Kidney (tissue), 14 donors: ENCODE results near the gene NT5DC4. TPM values are rescaled to one million over a fixed set of nuclear protein-coding genes. Genes with fewer than 3 reads are reported as not detected.

Experiments
- DNase-seq, 5 donors: peaks; one replicate each; pipeline ENCODE4 v3.0.0-alpha.2; 2013 to 2020
- FAIRE-seq: peaks from 2 replicates; lab custom pipeline; 2012; peaks lifted over from hg19 to GRCh38; lab: Jason Lieb, UNC
- H3K27ac ChIP-seq, 2 donors: one replicate each; pipeline ENCODE4 v1.7.0; 2013; ENCODE audit warnings: low read depth in 2 of 2, low read length in 2 of 2, inconsistent platforms in 1 of 2
- H3K27me3 ChIP-seq: one replicate; pipeline ENCODE4 v1.7.1; 2013; ENCODE audit warnings: low read length, inconsistent platforms; ENCODE audit not compliant: control insufficient read depth, insufficient read depth
- H3K36me3 ChIP-seq, 3 donors: one replicate each; pipeline versions ENCODE4 v1.7.0 to v1.7.1; 2013; ENCODE audit warnings: low read length in 3 of 3, control low read depth in 1 of 3, inconsistent platforms in 1 of 3; ENCODE audit not compliant: insufficient read depth in 3 of 3, control insufficient read depth in 2 of 3
- H3K4me1 ChIP-seq, 3 donors: one replicate each; pipeline versions ENCODE4 v1.7.0 to v1.7.1; 2013; ENCODE audit warnings: low read length in 3 of 3, inconsistent platforms in 1 of 3, low read depth in 1 of 3; ENCODE audit not compliant: control insufficient read depth in 2 of 3, insufficient read depth in 2 of 3
- H3K4me3 ChIP-seq, 3 donors: one replicate each; pipeline versions ENCODE4 v1.7.0 to v1.8.1; 2013; ENCODE audit warnings: low read length in 3 of 3, control low read depth in 1 of 3, inconsistent platforms in 1 of 3
- H3K9ac ChIP-seq, 3 donors: one replicate each; pipeline versions ENCODE4 v1.7.0 to v1.7.1; 2013; ENCODE audit warnings: low read length in 3 of 3, control low read depth in 1 of 3, inconsistent platforms in 1 of 3
- H3K9me3 ChIP-seq, 3 donors: one replicate each; pipeline versions ENCODE4 v1.7.0 to v1.7.1; 2013; ENCODE audit warnings: low read length in 3 of 3, control low read depth in 1 of 3, inconsistent platforms in 1 of 3; ENCODE audit not compliant: control insufficient read depth in 2 of 3, insufficient read depth in 1 of 3
- intact Hi-C: fragments of 100-400 bp; cut with DNase I; formaldehyde crosslinking; loops from one replicate; pipeline ENCODE4 v1.11.1; 2022
- polyA plus RNA-seq: library from polyadenylated mRNA; stranded (reverse); fragments of 350-450 nt; fragmentation: Illumina TruSeq; extraction: RNeasy Lipid Tissue Mini Kit (QIAGEN cat#74804); gene quantifications from one replicate; pipeline ENCODE4 v1.2.3, GENCODE V29; 2014; ENCODE audit warnings: low read depth, low replicate concordance; ENCODE audit not compliant: insufficient read depth
- total RNA-seq: library from RNA; stranded (reverse); fragmentation: NEBNext Ultra II Directional; extraction: Animal tissue kit (Norgen Biotek cat#: 25700); gene quantifications from one replicate; pipeline ENCODE4 v1.2.1, GENCODE V29; 2021
- TF ChIP-seq, protein P1 (sequence below): IDR thresholded peaks from 3 replicates; pipeline ENCODE4 v1.5.1; 2012; ENCODE audit warnings: mild to moderate bottlenecking, moderate library complexity, borderline replicate concordance; ENCODE audit not compliant: insufficient read depth; ENCODE audit errors: extremely low read depth
- donor health status: control.
- donor health status: control.
- donor health status: control.
- donor health status: control.
- donor health status: control.
- donor health status: DM: yes; HTN: yes; CAD: no.
- donor health status: Normal renal cell carcinoma (clear cell type).

NT5DC4 gene
- total and polyA plus RNA-seq, 2 donors from 2014 or later = not detected

- no peak within 1 kb of the TSS for H3K27ac ChIP-seq
- peak within 1 kb of the TSS; percentile 54 to 79 (median 66) for H3K4me3 ChIP-seq
- peaks cover 0 to 2% (median 0%) of the 10 kb centered on the region in 3 donors for H3K4me1 ChIP-seq
- TF ChIP-seq, protein P1, sequence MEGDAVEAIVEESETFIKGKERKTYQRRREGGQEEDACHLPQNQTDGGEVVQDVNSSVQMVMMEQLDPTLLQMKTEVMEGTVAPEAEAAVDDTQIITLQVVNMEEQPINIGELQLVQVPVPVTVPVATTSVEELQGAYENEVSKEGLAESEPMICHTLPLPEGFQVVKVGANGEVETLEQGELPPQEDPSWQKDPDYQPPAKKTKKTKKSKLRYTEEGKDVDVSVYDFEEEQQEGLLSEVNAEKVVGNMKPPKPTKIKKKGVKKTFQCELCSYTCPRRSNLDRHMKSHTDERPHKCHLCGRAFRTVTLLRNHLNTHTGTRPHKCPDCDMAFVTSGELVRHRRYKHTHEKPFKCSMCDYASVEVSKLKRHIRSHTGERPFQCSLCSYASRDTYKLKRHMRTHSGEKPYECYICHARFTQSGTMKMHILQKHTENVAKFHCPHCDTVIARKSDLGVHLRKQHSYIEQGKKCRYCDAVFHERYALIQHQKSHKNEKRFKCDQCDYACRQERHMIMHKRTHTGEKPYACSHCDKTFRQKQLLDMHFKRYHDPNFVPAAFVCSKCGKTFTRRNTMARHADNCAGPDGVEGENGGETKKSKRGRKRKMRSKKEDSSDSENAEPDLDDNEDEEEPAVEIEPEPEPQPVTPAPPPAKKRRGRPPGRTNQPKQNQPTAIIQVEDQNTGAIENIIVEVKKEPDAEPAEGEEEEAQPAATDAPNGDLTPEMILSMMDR = no peak
- peak; percentile 80 for FAIRE-seq
- no peaks in the 10 kb centered on the region for H3K9me3 ChIP-seq
- intact Hi-C loops = no loop called here
- no peaks in the 10 kb centered on the region for H3K36me3 ChIP-seq
- H3K27me3 ChIP-seq = no peaks in the 10 kb centered on the region
- H3K9ac ChIP-seq = peak within 1 kb of the TSS in 2 of 3 donors; percentile 36 to 38
- DNase-seq = peak; percentile 97 to 99 (median 98)
These were observed 43.5 kb downstream of the NT5DC4 start, which contains the start of gene CKAP2L for GRCh38 chr2:112764071-112765044. TSS of gene CKAP2L (minus strand) at chr2:112764609. CDS start at chr2:112764598, 11 bp downstream.

DNA sequence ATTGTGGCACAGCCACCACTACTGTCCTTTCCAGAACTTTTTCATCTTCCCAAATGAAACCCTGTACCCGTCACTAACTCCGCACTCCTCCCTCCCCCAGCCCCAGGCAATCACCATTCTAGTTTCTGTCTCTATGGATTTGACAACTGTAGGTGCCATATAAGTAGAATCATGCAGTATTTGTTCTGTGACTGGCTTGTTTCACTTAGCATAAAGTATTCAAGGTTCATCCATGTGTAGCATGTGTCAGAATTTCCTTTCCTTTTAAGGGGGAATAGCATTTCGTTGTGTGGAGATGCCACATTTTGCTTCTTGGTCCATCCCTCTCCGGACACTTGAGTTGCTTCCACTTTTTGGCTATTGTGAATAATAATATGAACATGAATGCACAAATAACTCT lies 44.4 kb downstream of the NT5DC4 start:
- Histone ChIP-seq H3K4me1 (peaks cover 0 to 2% (median 0%) of the 10 kb centered on the region in 3 donors), H3K36me3 (no peaks in the 10 kb centered on the region), H3K9ac (peak overlapping the region in 2 of 3 donors; percentile 3 to 38), H3K4me3 (peak overlapping the region; percentile 54 to 79 (median 66)), H3K27ac (no peak overlapping the region), H3K27me3 (no peaks in the 10 kb centered on the region), H3K9me3 (no peaks in the 10 kb centered on the region)
- peak in 2 of 5 donors; percentile 5 to 21 for DNase-seq
- intact Hi-C loops = no loop called here
- TF ChIP-seq, protein P1 = no peak
- no peak for FAIRE-seq

DNA sequence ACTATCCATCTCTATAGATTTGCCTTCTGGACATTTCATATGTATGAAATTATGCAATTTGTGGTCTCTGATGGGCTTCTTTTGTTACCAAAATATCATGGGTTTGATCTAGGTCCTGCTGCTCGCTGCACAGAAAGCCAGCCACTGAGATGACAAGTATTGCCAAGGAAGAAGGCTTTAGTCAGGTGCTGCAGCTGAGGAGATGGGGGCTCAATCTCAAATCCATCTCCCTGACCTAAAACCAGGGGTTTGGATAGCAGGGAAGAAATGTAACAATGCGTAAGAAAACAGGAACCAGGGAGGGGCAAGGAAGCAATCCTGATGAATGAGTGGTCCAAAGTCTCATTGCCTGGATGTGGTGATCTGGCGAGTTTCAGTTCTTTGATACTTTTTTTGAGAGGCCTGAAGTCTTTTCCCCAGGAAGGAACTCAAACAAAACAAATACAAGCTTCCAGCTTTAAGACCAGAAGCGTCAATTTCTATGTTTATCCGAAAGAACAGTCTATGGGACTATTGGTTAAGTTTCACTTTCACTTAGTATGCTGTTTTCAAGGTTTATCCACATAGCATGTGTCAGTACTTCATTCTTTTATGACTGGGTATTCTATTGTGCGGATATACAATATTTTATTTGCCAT lies 47.0 kb downstream of the NT5DC4 start:
- Histone ChIP-seq H3K9me3 (no peaks in the 10 kb centered on the region), H3K9ac (no peak overlapping the region), H3K27me3 (no peaks in the 10 kb centered on the region), H3K36me3 (no peaks in the 10 kb centered on the region), H3K27ac (peak overlapping the region in 1 of 2 donors; percentile 32), H3K4me3 (peak overlapping the region in 1 of 3 donors; percentile 14), H3K4me1 (peaks cover 0 to 2% (median 0%) of the 10 kb centered on the region in 3 donors)
- FAIRE-seq = no peak
- TF ChIP-seq, protein P1 = no peak
- intact Hi-C loops = no loop called here
- no peak for DNase-seq
